C4-2B (cell line): Measurements from ENCODE around the gene SCG5.

Experiments
- CTCF ChIP-seq: fragments of 450-650 bp; conservative IDR thresholded peaks from 2 replicates; pipeline ENCODE4 v1.5.1; 2017; ENCODE audit warnings: mild to moderate bottlenecking
- ZFX ChIP-seq: fragments of 450-650 bp; IDR thresholded peaks from 2 replicates; pipeline ENCODE4 v1.6.1; 2017

DNA sequence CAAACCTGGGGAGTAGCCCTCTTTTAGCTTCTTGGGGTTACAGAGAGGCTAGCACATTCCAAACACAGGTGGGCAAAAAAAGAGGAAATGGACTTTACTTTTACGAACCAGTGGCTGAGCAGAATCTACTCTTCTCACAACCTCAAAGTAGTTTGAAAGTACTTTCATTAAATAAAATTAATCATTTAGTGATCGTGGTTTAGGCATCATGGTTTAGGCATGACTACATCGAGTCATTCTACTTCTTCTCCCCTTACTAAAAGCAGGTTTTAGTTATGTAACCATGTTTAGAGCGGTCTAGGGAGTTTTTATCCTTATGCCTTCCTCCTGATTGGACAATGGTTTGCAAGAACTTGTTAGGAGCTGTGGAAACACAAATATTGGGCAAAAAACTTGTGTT is 73.8 kb downstream of the SCG5 start:
- no peak for TF ChIP-seq CTCF
- no peak for TF ChIP-seq ZFX
